Neuronal stem cell (in vitro differentiated cells): ENCODE data around the gene CCDC167.

ENCODE experiments used
- DNase-seq: peaks from one replicate; pipeline ENCODE4 v3.0.0-alpha.2; 2013; ENCODE audit warnings: low spot score
- H2AFZ ChIP-seq: one replicate; pipeline ENCODE4 v1.6.1; 2013; ENCODE audit warnings: mild to moderate bottlenecking, low read length, inconsistent platforms
- H2AK5ac ChIP-seq: 2 replicates; pipeline ENCODE4 v1.6.1; 2013; ENCODE audit warnings: low read depth, mild to moderate bottlenecking, inconsistent platforms, low read length, moderate library complexity, mixed read lengths
- H2BK120ac ChIP-seq: 2 replicates; pipeline ENCODE4 v1.6.1; 2013; ENCODE audit warnings: low read depth, mild to moderate bottlenecking, inconsistent platforms, low read length, moderate library complexity, mixed read lengths
- H2BK12ac ChIP-seq: one replicate; pipeline ENCODE4 v1.6.1; 2013; ENCODE audit warnings: low read length, inconsistent platforms
- H2BK15ac ChIP-seq: 2 replicates; pipeline ENCODE4 v1.6.1; 2013; ENCODE audit warnings: mild to moderate bottlenecking, low read length, inconsistent platforms, mixed read lengths
- H2BK5ac ChIP-seq: one replicate; pipeline ENCODE4 v1.6.1; 2013; ENCODE audit warnings: inconsistent platforms, mild to moderate bottlenecking, low read length, moderate library complexity
- H3K14ac ChIP-seq: one replicate; pipeline ENCODE4 v1.6.1; 2013; ENCODE audit warnings: low read length, inconsistent platforms
- H3K18ac ChIP-seq: 2 replicates; pipeline ENCODE4 v1.6.1; 2013; ENCODE audit warnings: low read length, inconsistent platforms
- H3K23ac ChIP-seq: 2 replicates; pipeline ENCODE4 v1.6.1; 2013; ENCODE audit warnings: low read depth, mild to moderate bottlenecking, mixed read lengths, low read length, inconsistent platforms; ENCODE audit not compliant: poor library complexity
- H3K27ac ChIP-seq: replicated peaks from 3 replicates; pipeline ENCODE4 v1.5.1; 2013; ENCODE audit warnings: low read length, inconsistent platforms
- H3K27me3 ChIP-seq, 3 experiments: 2 replicates each; pipeline ENCODE4 v1.6.1; 2013; ENCODE audit warnings: low read length in 3 of 3, mild to moderate bottlenecking in 2 of 3, inconsistent platforms in 1 of 3, low read depth in 1 of 3, mixed read lengths in 1 of 3, moderate library complexity in 1 of 3; ENCODE audit not compliant: control insufficient read depth in 3 of 3, insufficient read depth in 3 of 3
- H3K36me3 ChIP-seq, 2 donors: replicated peaks in 1 of 2; 2 replicates each; pipeline ENCODE4 v1.6.1; 2013; ENCODE audit warnings: low read length in 2 of 2; ENCODE audit not compliant: control insufficient read depth in 2 of 2, insufficient read depth in 2 of 2
- H3K4ac ChIP-seq: 2 replicates; pipeline ENCODE4 v1.6.1; 2013; ENCODE audit warnings: inconsistent platforms, mild to moderate bottlenecking, low read length, moderate library complexity
- H3K4me1 ChIP-seq, 2 donors: 1 replicate in 1 of 2; 2 replicates in 1 of 2; pipeline ENCODE4 v1.6.1; 2013; ENCODE audit warnings: low read length in 2 of 2, low read depth in 1 of 2; ENCODE audit not compliant: control insufficient read depth in 2 of 2, insufficient read depth in 1 of 2
- H3K4me2 ChIP-seq: one replicate; pipeline ENCODE4 v1.6.1; 2013; ENCODE audit warnings: mild to moderate bottlenecking, low read length, inconsistent platforms; ENCODE audit not compliant: insufficient read depth, poor library complexity, severe bottlenecking
- H3K4me3 ChIP-seq, 2 donors: 2 replicates each; pipeline ENCODE4 v1.5.1; 2013; ENCODE audit warnings: low read length in 2 of 2, mild to moderate bottlenecking in 2 of 2, inconsistent platforms in 1 of 2, moderate library complexity in 1 of 2
- H3K79me1 ChIP-seq: one replicate; pipeline ENCODE4 v1.6.1; 2013; ENCODE audit warnings: low read depth, mild to moderate bottlenecking, inconsistent platforms, low read length, moderate library complexity
- H3K9ac ChIP-seq: one replicate; pipeline ENCODE4 v1.6.1; 2013; ENCODE audit warnings: mild to moderate bottlenecking, low read depth, low read length, inconsistent platforms; ENCODE audit not compliant: poor library complexity
- H3K9me3 ChIP-seq, 2 donors: replicated peaks in 1 of 2; 2 replicates each; pipeline versions ENCODE3 to v1.6.1; 2013; ENCODE audit warnings: low read length in 2 of 2, mild to moderate bottlenecking in 2 of 2, inconsistent platforms in 1 of 2, low read depth in 1 of 2, mixed read lengths in 1 of 2, moderate library complexity in 1 of 2; ENCODE audit not compliant: control insufficient read depth in 2 of 2, insufficient read depth in 1 of 2
- H4K8ac ChIP-seq: one replicate; pipeline ENCODE4 v1.6.1; 2013; ENCODE audit warnings: low read depth, mild to moderate bottlenecking, inconsistent platforms, low read length, moderate library complexity
- H4K91ac ChIP-seq: one replicate; pipeline ENCODE4 v1.6.1; 2013; ENCODE audit warnings: low read length, low read depth, mild to moderate bottlenecking, inconsistent platforms; ENCODE audit not compliant: poor library complexity
- WGBS, 2 donors: extraction: QIAGEN DNeasy Blood & Tissue Kit; methylation state at CpG; one replicate each; pipeline ENCODE4 v1.1.7; 2013; ENCODE audit warnings: missing lambda C conversion rate in 2 of 2, mixed read lengths in 1 of 2; ENCODE audit not compliant: insufficient read length in 2 of 2, insufficient replicate concordance in 1 of 2; ENCODE audit errors: extremely low coverage in 2 of 2; 5-methylcytosine and 5-hydroxymethylcytosine counted together

The CCDC167 gene

GRCh38 chr6:37479266-37479854, 20.3 kb downstream of the CCDC167 start:
- H3K79me1 ChIP-seq: peaks cover 2% of the 10 kb centered on the region
- no peaks in the 10 kb centered on the region for H3K9me3 ChIP-seq
- no peak overlapping the region for H3K4ac ChIP-seq
- no peak overlapping the region for H3K18ac ChIP-seq
- no CpG with 5 or more reads among the region's 6 CpGs for WGBS, 2 donors
- no peak overlapping the region for H2BK120ac ChIP-seq
- no peak overlapping the region for H2BK12ac ChIP-seq
- H3K9ac ChIP-seq: no peak overlapping the region
- no peak overlapping the region for H3K4me2 ChIP-seq
- H3K27ac ChIP-seq: no peak overlapping the region
- peaks cover 48 to 94% of the 10 kb centered on the region in 2 donors for H3K36me3 ChIP-seq
- no peak overlapping the region for H3K4me3 ChIP-seq
- H3K27me3 ChIP-seq: no peaks in the 10 kb centered on the region
- no peak overlapping the region for H2AFZ ChIP-seq
- no peak overlapping the region for H4K8ac ChIP-seq
- no peak overlapping the region for H4K91ac ChIP-seq
- no peak overlapping the region for H2AK5ac ChIP-seq
- H2BK15ac ChIP-seq: no peak overlapping the region
- H2BK5ac ChIP-seq: no peak overlapping the region
- peaks cover 20 to 21% of the 10 kb centered on the region in 2 donors for H3K4me1 ChIP-seq
- DNase-seq: no peak
- no peak overlapping the region for H3K23ac ChIP-seq
- H3K14ac ChIP-seq: no peak overlapping the region

- H3K4me3 ChIP-seq: no peak overlapping the region
- WGBS, 2 donors: no CpG with 5 or more reads among the region's 7 CpGs
- H3K36me3 ChIP-seq: peaks cover 49 to 96% of the 10 kb centered on the region in 2 donors
- H3K4me2 ChIP-seq: no peak overlapping the region
- H3K9ac ChIP-seq: no peak overlapping the region
- H4K91ac ChIP-seq: no peak overlapping the region
- H3K4ac ChIP-seq: no peak overlapping the region
- H3K14ac ChIP-seq: no peak overlapping the region
- peak overlapping the region; percentile 18 for H3K23ac ChIP-seq
- H3K79me1 ChIP-seq: peaks cover 2% of the 10 kb centered on the region
- peaks cover 20 to 21% of the 10 kb centered on the region in 2 donors for H3K4me1 ChIP-seq
- no peak for DNase-seq
- no peaks in the 10 kb centered on the region for H3K27me3 ChIP-seq
- no peak overlapping the region for H2BK15ac ChIP-seq
- H3K27ac ChIP-seq: no peak overlapping the region
- H3K18ac ChIP-seq: no peak overlapping the region
- no peak overlapping the region for H2BK120ac ChIP-seq
- H4K8ac ChIP-seq: no peak overlapping the region
- H2AFZ ChIP-seq: no peak overlapping the region
- H3K9me3 ChIP-seq: no peaks in the 10 kb centered on the region
- no peak overlapping the region for H2BK12ac ChIP-seq
- H2AK5ac ChIP-seq: no peak overlapping the region
- H2BK5ac ChIP-seq: no peak overlapping the region
Measured at GRCh38 chr6:37478827-37479226, 20.9 kb downstream of the CCDC167 start.

GRCh38 chr6:37477656-37478435, 21.8 kb downstream of the CCDC167 start:
- H3K27ac ChIP-seq: no peak overlapping the region
- H4K8ac ChIP-seq: no peak overlapping the region
- H3K79me1 ChIP-seq: peaks cover 2% of the 10 kb centered on the region
- H3K18ac ChIP-seq: no peak overlapping the region
- no peak overlapping the region for H3K4ac ChIP-seq
- H3K4me2 ChIP-seq: no peak overlapping the region
- no peak overlapping the region for H3K9ac ChIP-seq
- no peak overlapping the region for H2AK5ac ChIP-seq
- no peak overlapping the region for H2AFZ ChIP-seq
- no peak overlapping the region for H3K23ac ChIP-seq
- H3K14ac ChIP-seq: no peak overlapping the region
- H3K27me3 ChIP-seq: no peaks in the 10 kb centered on the region
- peaks cover 20 to 21% of the 10 kb centered on the region in 2 donors for H3K4me1 ChIP-seq
- no peak overlapping the region for H2BK5ac ChIP-seq
- WGBS, 2 donors: no CpG with 5 or more reads among the region's 18 CpGs
- H3K9me3 ChIP-seq: no peaks in the 10 kb centered on the region
- H2BK120ac ChIP-seq: no peak overlapping the region
- no peak overlapping the region for H3K4me3 ChIP-seq
- H4K91ac ChIP-seq: no peak overlapping the region
- H2BK15ac ChIP-seq: no peak overlapping the region
- no peak for DNase-seq
- no peak overlapping the region for H2BK12ac ChIP-seq
- H3K36me3 ChIP-seq: peaks cover 48 to 96% of the 10 kb centered on the region in 2 donors

- Histone ChIP-seq H2AFZ (no peak overlapping the region), H2AK5ac (no peak overlapping the region), H3K27me3 (no peaks in the 10 kb centered on the region), H2BK12ac (no peak overlapping the region), H3K4me2 (no peak overlapping the region), H3K4me3 (no peak overlapping the region), H4K8ac (no peak overlapping the region), H4K91ac (no peak overlapping the region), H3K9ac (no peak overlapping the region), H3K36me3 (peaks cover 49 to 96% of the 10 kb centered on the region in 2 donors), H3K27ac (no peak overlapping the region), H3K18ac (no peak overlapping the region), H3K23ac (no peak overlapping the region), H2BK5ac (no peak overlapping the region), H3K79me1 (no peaks in the 10 kb centered on the region), H3K9me3 (no peaks in the 10 kb centered on the region), H3K4me1 (peaks cover 14 to 17% of the 10 kb centered on the region in 2 donors), H3K14ac (no peak overlapping the region), H3K4ac (no peak overlapping the region), H2BK15ac (no peak overlapping the region), H2BK120ac (no peak overlapping the region)
- WGBS, 2 donors: no CpG with 5 or more reads among the region's 3 CpGs
- DNase-seq: no peak
Measured at GRCh38 chr6:37477191-37477590, 22.5 kb downstream of the CCDC167 start.
